Nephron (organoid): ENCODE data around the gene TMEM53.

Experiments
- H3K27ac Mint-ChIP-seq, 3 experiments: 2 replicates each; pipeline ENCODE4 v1.8.0; 2020; ENCODE audit warnings: mixed read lengths in 3 of 3, mild to moderate bottlenecking in 2 of 3, moderate library complexity in 1 of 3
- H3K27me3 Mint-ChIP-seq: 2 replicates; pipeline ENCODE4 v1.8.0; 2021; ENCODE audit warnings: low read depth, mild to moderate bottlenecking, moderate library complexity, mixed read lengths
- H3K36me3 Mint-ChIP-seq: 2 replicates; pipeline ENCODE4 v1.8.0; 2020; ENCODE audit warnings: low read depth, mixed read lengths
- H3K4me1 Mint-ChIP-seq: 2 replicates; pipeline ENCODE4 v1.8.0; 2020; ENCODE audit warnings: mixed read lengths
- H3K4me3 Mint-ChIP-seq, 3 experiments: 2 replicates each; pipeline ENCODE4 v1.8.0; 2020; ENCODE audit warnings: mild to moderate bottlenecking in 3 of 3, mixed read lengths in 3 of 3, moderate library complexity in 2 of 3
- H3K9me3 Mint-ChIP-seq: 2 replicates; pipeline ENCODE4 v1.8.0; 2020; ENCODE audit warnings: mixed read lengths
- TF ChIP-seq, protein P1 (sequence below), 3 experiments: fragments of 200-600 bp; sonication (generic); IDR thresholded peaks; one replicate each; pipeline ENCODE4 v1.5.0; 2021; ENCODE audit warnings: antibody characterized with exemption in 3 of 3; ENCODE audit not compliant: unreplicated experiment in 3 of 3

Gene TMEM53

DNA sequence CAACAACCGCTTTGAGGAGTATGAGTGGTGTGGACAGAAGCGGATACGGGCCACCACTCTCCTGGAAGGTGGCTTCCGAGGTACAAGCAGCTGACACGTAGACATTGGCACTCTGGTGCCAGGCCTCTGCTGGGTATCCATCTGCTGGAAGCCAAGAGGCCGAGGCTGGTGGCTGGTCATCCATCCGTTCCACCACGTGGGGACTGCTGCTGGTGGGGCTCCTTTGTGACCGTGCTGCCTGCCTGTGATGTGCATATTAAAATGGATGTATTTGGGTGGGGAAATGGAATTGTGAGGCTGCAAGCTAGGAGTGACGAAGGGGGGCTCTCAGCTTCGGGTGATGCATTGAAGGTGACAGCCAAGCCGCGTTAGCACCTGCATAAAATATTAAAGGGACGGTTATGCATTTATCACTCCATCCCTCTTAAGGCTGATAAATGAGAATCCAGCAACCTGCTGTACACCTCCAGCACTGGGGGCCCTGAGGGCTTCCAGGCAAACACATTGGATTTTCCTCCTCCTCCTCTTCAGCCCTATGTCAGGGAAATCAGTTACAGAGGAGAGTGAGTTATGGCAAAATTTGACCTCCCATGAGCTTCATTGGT is 38.1 kb downstream of the TMEM53 start:
- Mint-ChIP-seq H3K27me3 (peaks cover 2% of the 10 kb centered on the region), H3K4me3 (no peak overlapping the region), H3K36me3 (peaks cover 71% of the 10 kb centered on the region), H3K9me3 (no peaks in the 10 kb centered on the region), H3K27ac (no peak overlapping the region), H3K4me1 (peaks cover 64% of the 10 kb centered on the region)
- TF ChIP-seq, protein P1, sequence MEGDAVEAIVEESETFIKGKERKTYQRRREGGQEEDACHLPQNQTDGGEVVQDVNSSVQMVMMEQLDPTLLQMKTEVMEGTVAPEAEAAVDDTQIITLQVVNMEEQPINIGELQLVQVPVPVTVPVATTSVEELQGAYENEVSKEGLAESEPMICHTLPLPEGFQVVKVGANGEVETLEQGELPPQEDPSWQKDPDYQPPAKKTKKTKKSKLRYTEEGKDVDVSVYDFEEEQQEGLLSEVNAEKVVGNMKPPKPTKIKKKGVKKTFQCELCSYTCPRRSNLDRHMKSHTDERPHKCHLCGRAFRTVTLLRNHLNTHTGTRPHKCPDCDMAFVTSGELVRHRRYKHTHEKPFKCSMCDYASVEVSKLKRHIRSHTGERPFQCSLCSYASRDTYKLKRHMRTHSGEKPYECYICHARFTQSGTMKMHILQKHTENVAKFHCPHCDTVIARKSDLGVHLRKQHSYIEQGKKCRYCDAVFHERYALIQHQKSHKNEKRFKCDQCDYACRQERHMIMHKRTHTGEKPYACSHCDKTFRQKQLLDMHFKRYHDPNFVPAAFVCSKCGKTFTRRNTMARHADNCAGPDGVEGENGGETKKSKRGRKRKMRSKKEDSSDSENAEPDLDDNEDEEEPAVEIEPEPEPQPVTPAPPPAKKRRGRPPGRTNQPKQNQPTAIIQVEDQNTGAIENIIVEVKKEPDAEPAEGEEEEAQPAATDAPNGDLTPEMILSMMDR (IDR thresholded peaks at IDR 0.05; ENCODE audit: unreplicated experiment in 3 of 3), result no peak

DNA sequence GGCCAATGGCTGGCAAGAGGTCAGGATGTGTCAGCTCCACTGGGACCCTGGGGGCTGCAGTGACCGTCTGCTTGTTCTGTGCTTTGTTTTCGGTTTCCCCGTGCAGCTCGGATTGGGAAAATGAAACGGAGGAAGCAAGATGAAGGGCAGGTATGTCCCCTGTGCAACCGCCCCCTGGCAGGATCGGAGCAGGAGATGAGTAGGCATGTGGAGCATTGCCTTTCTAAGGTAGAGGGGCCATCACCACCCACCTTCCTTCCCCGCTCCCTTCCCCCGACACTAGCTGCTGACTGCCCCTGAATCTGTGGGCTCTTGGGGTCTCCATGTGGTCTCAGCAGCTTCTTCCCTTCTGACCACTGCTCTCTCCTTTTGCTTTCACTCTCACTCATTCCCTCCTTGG is 38.8 kb downstream of the TMEM53 start:
- Mint-ChIP-seq H3K9me3 (no peaks in the 10 kb centered on the region), H3K27me3 (no peaks in the 10 kb centered on the region), H3K27ac (no peak overlapping the region), H3K36me3 (peaks cover 64% of the 10 kb centered on the region), H3K4me3 (no peak overlapping the region), H3K4me1 (peaks cover 69% of the 10 kb centered on the region)
- TF ChIP-seq, protein P1 (IDR thresholded peaks at IDR 0.05; ENCODE audit: unreplicated experiment in 3 of 3), result no peak

DNA sequence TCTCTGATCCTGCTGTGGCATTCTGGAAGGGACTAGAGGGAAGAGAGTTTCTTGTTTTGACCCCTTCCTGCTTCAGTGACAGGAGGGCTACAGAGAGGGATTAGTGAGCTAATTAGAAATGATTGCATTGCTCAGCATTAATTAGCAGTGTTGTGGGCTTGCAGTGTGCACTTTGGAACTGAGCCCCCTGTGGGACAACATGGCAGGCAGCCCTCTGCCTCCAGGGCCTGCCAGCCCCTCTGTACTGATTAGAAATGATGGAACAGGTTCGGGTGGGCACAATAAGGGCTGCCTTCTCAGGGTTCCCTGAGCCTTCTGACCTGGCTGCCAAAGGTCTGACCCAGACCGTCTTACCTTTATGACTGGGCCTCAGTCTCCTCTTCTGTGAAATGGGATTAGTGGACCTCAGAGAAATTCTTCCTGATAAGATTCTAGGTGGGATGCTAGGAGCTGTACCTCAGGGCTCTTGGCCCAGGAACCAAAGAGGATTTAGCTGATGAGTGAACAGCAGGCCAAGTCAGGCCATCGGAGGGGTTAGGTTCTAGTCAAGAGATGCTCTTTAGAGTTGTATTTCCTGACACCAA is 39.6 kb downstream of the TMEM53 start:
- peaks cover 62% of the 10 kb centered on the region for H3K36me3 Mint-ChIP-seq
- H3K9me3 Mint-ChIP-seq, result no peaks in the 10 kb centered on the region
- H3K4me3 Mint-ChIP-seq, result peak overlapping the region; percentile 64 to 93 (median 70)
- peak overlapping the region in 1 of 3 experiments; percentile 1 for H3K27ac Mint-ChIP-seq
- H3K4me1 Mint-ChIP-seq, result peaks cover 70% of the 10 kb centered on the region
- TF ChIP-seq, protein P1 (IDR thresholded peaks at IDR 0.05; ENCODE audit: unreplicated experiment in 3 of 3), result no peak
- H3K27me3 Mint-ChIP-seq, result no peaks in the 10 kb centered on the region

DNA sequence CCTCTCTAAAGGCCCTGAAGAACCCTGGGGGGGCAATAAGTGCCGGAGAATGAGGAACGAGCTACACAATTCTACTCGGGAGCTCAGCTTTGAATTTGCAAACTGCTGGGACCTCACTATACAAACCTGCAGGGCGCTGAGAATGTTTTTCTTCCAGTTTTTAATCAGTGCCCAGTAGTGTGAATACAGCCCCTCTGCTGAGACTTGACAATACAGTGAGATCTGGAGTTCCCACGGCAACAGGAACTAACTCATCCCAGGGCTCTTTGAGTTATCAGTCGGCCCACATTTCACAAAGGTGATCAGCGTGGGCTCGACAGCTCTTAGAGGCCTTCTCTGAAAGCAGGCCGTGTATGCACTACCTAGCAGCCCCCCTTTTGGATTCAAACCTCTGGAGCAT is 41.7 kb downstream of the TMEM53 start:
- TF ChIP-seq, protein P1 (IDR thresholded peaks at IDR 0.05; ENCODE audit: unreplicated experiment in 3 of 3), result no peak
- no peaks in the 10 kb centered on the region for H3K27me3 Mint-ChIP-seq
- peak overlapping the region; percentile 81 to 99 (median 91) for H3K27ac Mint-ChIP-seq
- peak overlapping the region; percentile 73 to 93 (median 93) for H3K4me3 Mint-ChIP-seq
- H3K4me1 Mint-ChIP-seq, result peaks cover 60% of the 10 kb centered on the region
- H3K9me3 Mint-ChIP-seq, result no peaks in the 10 kb centered on the region
- peaks cover 45% of the 10 kb centered on the region for H3K36me3 Mint-ChIP-seq

DNA sequence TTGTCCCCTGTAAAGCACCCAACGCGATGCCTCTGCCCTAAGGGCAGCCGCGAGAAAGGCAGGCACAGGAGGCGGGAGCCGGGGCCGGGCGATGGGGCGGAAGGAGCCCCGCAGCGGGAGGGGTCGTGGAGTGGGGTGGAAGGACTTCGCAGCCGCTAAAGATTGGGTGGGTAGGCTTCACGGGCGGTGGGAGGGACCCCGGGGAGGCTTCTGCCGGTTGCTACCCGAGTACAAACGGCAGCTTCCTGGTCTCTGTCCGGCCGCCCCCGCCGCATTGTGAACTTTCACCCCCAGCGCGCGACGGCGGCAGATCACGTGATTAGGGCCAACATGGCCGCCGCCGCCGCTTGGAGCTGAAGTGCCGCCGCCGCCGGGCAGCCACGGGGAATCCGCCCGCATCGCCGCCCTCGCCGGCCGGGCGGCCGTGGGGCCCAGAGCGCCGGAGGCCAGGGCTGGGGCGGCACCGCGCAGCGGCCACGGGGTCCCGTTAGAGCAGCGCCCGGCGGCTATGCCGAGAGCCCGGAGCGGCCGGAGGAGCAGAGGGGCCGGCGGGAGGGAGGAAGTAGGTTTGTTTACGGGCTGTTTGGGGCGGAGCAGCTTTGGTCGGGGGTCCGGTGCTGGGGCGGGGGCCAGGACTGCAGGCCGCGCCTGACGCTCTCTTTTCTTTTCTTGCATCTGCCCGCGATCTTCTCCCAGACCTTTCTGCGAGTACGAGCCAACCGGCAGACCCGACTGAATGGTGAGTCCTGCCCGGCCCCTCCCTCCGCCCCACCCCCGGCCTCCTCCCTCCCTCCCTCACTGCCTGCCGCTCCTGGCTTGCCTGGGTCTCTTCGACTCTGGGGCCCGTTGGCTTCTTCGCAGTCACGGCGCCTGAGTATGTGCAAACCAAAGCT is 42.4 kb downstream of the TMEM53 start:
- Mint-ChIP-seq H3K4me3 (peak overlapping the region; percentile 73 to 93 (median 93)), H3K9me3 (no peaks in the 10 kb centered on the region), H3K27ac (peak overlapping the region; percentile 81 to 99 (median 91)), H3K4me1 (peaks cover 53% of the 10 kb centered on the region), H3K36me3 (peaks cover 39% of the 10 kb centered on the region), H3K27me3 (no peaks in the 10 kb centered on the region)
- TF ChIP-seq, protein P1 (IDR thresholded peaks at IDR 0.05; ENCODE audit: unreplicated experiment in 3 of 3), result no peak
